Gastroesophageal sphincter (tissue), 3 donors: Measurements from ENCODE around the gene SLIT3.

Source experiments
- CTCF ChIP-seq, 4 experiments: fragments of 200-600 bp in 2 of 4; fragments of 450-650 bp in 2 of 4; sonication (generic) in 1 of 4; IDR thresholded peaks; one replicate each; pipeline ENCODE4 v1.5.1; 2017 to 2019; ENCODE audit warnings: antibody characterized with exemption in 4 of 4, mild to moderate bottlenecking in 2 of 4, moderate library complexity in 2 of 4
- EP300 ChIP-seq: sonication (generic); formaldehyde crosslinking; IDR thresholded peaks from one replicate; pipeline ENCODE4 v1.6.1; 2017; ENCODE audit warnings: antibody characterized with exemption, mild to moderate bottlenecking
- POLR2A ChIP-seq, 2 donors: fragments of 450-650 bp; IDR thresholded peaks; one replicate each; pipeline ENCODE4 v1.6.1; 2017; ENCODE audit warnings: antibody characterized with exemption in 2 of 2, mild to moderate bottlenecking in 2 of 2, moderate library complexity in 1 of 2

DNA sequence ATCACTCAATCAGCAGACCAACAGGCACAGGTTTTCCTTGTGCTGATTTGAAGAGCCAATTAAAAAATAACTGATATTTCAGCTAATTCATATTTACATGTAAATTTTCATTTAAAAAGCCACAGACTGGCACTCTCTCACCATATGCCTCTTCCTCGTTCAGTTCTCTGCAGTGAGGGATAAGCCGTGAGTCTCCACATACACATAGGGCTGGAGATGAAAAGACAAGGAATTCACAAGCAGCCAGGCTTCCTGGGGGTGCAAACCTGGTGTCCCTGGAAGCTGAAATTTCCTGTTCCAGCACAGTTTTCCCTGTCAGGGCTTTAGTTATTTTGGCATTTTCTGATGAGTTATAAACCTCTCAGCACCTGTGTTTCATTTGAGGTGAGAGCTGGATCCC lies 397.9 kb downstream of the SLIT3 start:
- TF ChIP-seq POLR2A (IDR thresholded peaks at IDR 0.05), result no peak
- no peak for TF ChIP-seq CTCF (IDR thresholded peaks at IDR 0.05)
- no peak for TF ChIP-seq EP300
